Lower lobe of right lung (tissue), 2 donors: Measurements from ENCODE around the gene KDM4D. TPM values are rescaled to one million over a fixed set of nuclear protein-coding genes. Genes with fewer than 3 reads are reported as not detected.

Source experiments
- ATAC-seq, 2 donors: fragments of 200-7000 bp; cut with Tn5 transposase; one replicate each; pipeline ENCODE4 v1.9.1; 2020 to 2022; ENCODE audit warnings: mild to moderate bottlenecking in 2 of 2, moderate library complexity in 2 of 2
- DNase-seq: peaks from one replicate; pipeline ENCODE4 v3.0.0-alpha.2; 2020
- H3K27ac ChIP-seq: fragments of 200-600 bp; one replicate; pipeline ENCODE4 v1.8.0; 2022
- H3K27me3 ChIP-seq: fragments of 200-600 bp; one replicate; pipeline ENCODE4 v1.8.0; 2022; ENCODE audit warnings: low read depth
- H3K36me3 ChIP-seq: fragments of 200-600 bp; one replicate; pipeline ENCODE4 v1.8.0; 2022; ENCODE audit warnings: mild to moderate bottlenecking
- H3K4me1 ChIP-seq: fragments of 200-600 bp; one replicate; pipeline ENCODE4 v1.8.0; 2022
- H3K4me3 ChIP-seq: fragments of 200-600 bp; one replicate; pipeline ENCODE4 v1.8.0; 2022; ENCODE audit warnings: mild to moderate bottlenecking
- H3K9me3 ChIP-seq: fragments of 200-600 bp; one replicate; pipeline ENCODE4 v1.8.0; 2022
- intact Hi-C: fragments of 100-400 bp; cut with DNase I; formaldehyde crosslinking; loops from one replicate; pipeline ENCODE4 v1.11.0; 2022
- long read RNA-seq: library from polyadenylated mRNA; unstranded; transcript quantifications from one replicate; pipeline ENCODE4 v2.0.0, GENCODE V29; 2021
- total RNA-seq: library from RNA; stranded (reverse); fragmentation: NEBNext Ultra II Directional; extraction: Animal tissue kit (Norgen Biotek cat#: 25700); gene quantifications from one replicate; pipeline ENCODE4 v1.2.1, GENCODE V29; 2021
- TF ChIP-seq, protein P1 (sequence below): fragments of 200-600 bp; IDR thresholded peaks from one replicate; pipeline ENCODE4 v1.8.0; 2022; ENCODE audit warnings: antibody characterized with exemption, mild to moderate bottlenecking
- donor health status: DM: no; HTN: yes; CAD: no; lungs with severe emphysema.

The KDM4D gene
- total RNA-seq: 0.68 TPM
- long read RNA-seq, partial matches to known transcripts: 0 of 1 reads
- long read RNA-seq, other reads (novel, unspliced or antisense): 1 of 1 reads

DNA sequence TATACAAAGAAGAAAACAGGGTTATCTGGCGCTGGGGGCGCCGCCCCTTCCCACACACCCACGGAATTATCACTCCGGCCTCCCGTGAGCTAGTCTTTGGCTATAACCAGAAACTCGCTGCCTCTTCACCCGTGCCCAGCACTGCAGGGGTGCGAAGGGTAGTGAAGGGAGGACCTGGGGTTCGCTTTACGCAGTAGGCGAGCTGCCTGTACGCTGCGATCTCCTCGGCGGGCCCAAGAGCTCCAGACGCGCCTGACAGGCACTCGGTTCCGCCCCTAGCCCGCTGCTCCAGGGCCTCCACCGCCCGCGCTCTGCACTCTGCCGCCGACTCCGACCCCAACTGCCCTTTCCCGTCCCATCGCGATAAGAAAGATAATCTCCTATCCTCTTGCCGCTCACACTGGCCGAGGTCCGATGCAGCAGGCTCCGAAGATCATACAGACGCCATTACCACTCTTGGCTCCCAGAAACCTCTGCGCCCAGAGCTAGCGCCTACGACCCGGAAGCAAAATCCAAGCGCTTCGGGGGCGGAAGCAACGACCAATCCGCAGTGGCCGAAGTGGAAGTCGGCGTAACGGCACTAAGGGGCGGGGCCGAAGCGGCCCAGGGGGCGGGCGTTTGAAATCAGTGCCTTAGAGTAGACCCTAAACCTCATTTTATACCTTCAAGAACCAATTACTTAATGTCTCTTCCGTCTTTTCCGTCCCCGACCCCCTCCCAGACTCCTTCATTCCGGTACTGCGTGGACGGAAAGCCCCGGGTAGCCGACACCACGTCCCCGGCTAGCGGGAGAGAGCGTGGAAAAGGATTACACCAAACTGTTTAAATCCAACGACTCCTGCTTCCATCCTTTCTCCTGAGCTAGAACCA is at the start of gene KDM4D, which contains the start of gene CWC15:
Gene KDM4D, plus strand, starts transcription at position 611 of the 870 bp plus-strand sequence. CDS start 23,664 bp downstream, outside the sequence.
Gene CWC15, minus strand, starts transcription at position 458 of the 870 bp plus-strand sequence. CDS start 1,371 bp downstream, outside the sequence.
- ATAC-seq (peak; percentile 99 to 100), DNase-seq (peak; percentile 96)
- peaks cover 21% of the 10 kb centered on the region for H3K4me1 ChIP-seq
- no peaks in the 10 kb centered on the region for H3K27me3 ChIP-seq
- intact Hi-C loops: no loop called here
- H3K9me3 ChIP-seq: no peaks in the 10 kb centered on the region
- H3K36me3 ChIP-seq: peaks cover 37% of the 10 kb centered on the region
- H3K27ac ChIP-seq: peak within 1 kb of the TSS; percentile 82
- TF ChIP-seq, protein P1, sequence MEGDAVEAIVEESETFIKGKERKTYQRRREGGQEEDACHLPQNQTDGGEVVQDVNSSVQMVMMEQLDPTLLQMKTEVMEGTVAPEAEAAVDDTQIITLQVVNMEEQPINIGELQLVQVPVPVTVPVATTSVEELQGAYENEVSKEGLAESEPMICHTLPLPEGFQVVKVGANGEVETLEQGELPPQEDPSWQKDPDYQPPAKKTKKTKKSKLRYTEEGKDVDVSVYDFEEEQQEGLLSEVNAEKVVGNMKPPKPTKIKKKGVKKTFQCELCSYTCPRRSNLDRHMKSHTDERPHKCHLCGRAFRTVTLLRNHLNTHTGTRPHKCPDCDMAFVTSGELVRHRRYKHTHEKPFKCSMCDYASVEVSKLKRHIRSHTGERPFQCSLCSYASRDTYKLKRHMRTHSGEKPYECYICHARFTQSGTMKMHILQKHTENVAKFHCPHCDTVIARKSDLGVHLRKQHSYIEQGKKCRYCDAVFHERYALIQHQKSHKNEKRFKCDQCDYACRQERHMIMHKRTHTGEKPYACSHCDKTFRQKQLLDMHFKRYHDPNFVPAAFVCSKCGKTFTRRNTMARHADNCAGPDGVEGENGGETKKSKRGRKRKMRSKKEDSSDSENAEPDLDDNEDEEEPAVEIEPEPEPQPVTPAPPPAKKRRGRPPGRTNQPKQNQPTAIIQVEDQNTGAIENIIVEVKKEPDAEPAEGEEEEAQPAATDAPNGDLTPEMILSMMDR: no peak
- peak within 1 kb of the TSS; percentile 88 for H3K4me3 ChIP-seq

DNA sequence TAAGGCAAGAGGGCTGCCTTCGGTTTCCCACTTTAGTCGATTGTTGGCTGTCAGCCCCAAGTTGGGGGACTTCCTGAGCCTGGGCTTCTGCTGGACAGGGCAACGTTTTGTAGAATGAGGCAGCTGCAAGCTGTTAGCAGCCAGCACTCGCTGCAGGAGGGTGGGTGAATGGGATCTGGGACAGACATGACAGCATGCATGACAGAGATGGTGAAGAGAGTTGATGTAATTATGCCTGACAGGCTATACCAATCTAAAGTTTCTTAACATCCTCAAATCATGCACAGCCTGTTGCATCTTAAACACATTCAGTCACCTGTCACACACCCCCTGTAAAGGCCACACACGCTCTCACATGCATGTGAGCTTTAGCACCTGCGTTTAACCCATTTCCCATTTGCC is 49.3 kb upstream of the KDM4D start:
- Histone ChIP-seq H3K27ac (peak overlapping the region; percentile 5), H3K9me3 (no peaks in the 10 kb centered on the region), H3K4me1 (peaks cover 49% of the 10 kb centered on the region), H3K27me3 (no peaks in the 10 kb centered on the region), H3K4me3 (no peak overlapping the region), H3K36me3 (no peaks in the 10 kb centered on the region)
- ATAC-seq (no peak), DNase-seq (no peak)
- TF ChIP-seq, protein P1: no peak
- intact Hi-C loops: no loop called here

DNA sequence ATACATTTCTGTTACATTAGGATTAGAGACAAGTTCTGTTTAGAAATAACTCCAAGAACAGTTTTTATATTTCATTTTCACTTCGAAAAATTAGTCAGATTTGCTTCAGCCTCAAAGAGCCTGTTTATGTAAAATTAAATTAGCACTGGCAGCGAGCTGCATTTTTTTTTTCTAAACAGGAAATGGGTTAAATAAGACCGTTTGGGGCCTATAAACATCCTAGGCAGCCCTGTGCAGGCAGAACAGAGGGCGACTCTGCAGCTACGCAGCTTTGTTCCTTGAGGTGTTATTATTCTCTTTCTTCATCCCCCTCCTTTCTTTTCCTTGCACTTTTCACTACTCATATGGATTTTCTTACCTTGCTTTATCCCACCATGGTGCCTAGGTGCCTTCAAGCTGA is 48.9 kb upstream of the KDM4D start:
- Histone ChIP-seq H3K9me3 (no peaks in the 10 kb centered on the region), H3K27me3 (no peaks in the 10 kb centered on the region), H3K4me3 (no peak overlapping the region), H3K36me3 (no peaks in the 10 kb centered on the region), H3K4me1 (peaks cover 49% of the 10 kb centered on the region), H3K27ac (peak overlapping the region; percentile 77)
- ATAC-seq: no peak
- intact Hi-C loops: no loop called here
- TF ChIP-seq, protein P1: no peak
- no peak for DNase-seq

DNA sequence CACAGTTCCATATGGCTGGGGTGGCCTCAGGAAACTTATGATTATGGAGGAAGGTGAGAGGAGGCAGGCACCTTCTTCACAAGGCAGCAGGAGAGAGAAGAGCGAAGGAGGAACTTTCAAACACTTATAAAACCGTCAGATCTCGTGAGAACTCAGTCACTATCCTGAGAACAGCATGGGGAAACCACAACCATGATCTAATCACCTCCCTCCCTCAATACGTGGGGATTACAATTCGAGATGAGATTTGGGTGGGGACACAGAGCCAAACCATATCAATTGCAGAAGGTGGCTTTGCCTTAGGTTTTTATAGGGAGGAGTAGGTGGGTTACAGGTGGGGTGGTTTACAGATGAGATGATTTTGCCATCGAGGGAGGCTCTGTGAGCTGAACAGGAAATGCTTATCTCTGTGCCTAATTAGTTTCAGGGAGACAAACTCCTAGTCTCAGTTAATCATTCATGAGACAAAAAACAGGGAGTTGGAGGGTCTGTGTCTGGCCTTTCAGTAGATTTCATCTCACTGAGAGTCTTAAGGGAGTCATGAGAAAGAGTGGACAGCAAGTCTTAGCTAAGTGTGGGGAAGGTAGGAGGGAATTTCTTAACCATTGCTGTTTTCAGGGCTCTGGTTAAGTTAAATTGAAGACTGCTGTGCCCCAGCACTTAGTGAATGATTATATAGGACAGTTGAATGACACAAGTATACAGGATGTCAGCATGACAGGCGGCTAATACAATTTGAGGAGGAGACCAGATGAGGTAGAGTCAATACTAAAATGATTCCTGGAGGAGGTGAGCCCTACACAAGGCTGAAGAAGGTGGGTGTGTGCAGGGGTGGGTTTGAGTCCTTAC is 47.9 kb upstream of the KDM4D start:
- no peaks in the 10 kb centered on the region for H3K27me3 ChIP-seq
- TF ChIP-seq, protein P1: no peak
- no peak for ATAC-seq
- no peaks in the 10 kb centered on the region for H3K9me3 ChIP-seq
- H3K27ac ChIP-seq: peak overlapping the region; percentile 77
- intact Hi-C loops: no loop called here
- no peak overlapping the region for H3K4me3 ChIP-seq
- no peak for DNase-seq
- H3K4me1 ChIP-seq: peaks cover 49% of the 10 kb centered on the region
- no peaks in the 10 kb centered on the region for H3K36me3 ChIP-seq

DNA sequence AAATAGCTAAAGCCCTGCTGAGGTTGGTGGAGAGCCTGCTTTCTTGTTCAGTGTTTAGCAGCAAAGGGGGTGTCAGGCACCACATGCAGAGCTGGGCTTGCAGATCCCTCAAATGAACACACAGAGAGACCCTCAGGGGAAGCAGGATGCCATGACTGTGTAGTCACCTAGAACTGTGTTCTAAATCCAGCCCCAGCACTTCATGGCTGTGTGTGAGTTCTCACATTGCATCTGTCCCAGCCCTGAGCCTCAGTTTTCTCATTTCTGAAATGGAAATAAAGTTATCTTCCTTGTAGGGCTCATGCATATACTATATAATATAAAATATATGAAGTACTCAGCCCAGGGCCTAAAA is 47.3 kb upstream of the KDM4D start:
- no peak for DNase-seq
- no peaks in the 10 kb centered on the region for H3K9me3 ChIP-seq
- H3K27ac ChIP-seq: peak overlapping the region; percentile 77
- ATAC-seq: peak in 1 of 2 donors; percentile 4
- intact Hi-C loops: no loop called here
- H3K36me3 ChIP-seq: no peaks in the 10 kb centered on the region
- no peaks in the 10 kb centered on the region for H3K27me3 ChIP-seq
- TF ChIP-seq, protein P1: no peak
- H3K4me3 ChIP-seq: no peak overlapping the region
- peaks cover 49% of the 10 kb centered on the region for H3K4me1 ChIP-seq
